Naive thymus-derived CD8-positive, alpha-beta T cell (primary cell): ENCODE results near the gene MIAT. TPM values are rescaled to one million over a fixed set of nuclear protein-coding genes. Genes with fewer than 3 reads are reported as not detected.
A peak's percentile ranks its signal among the peaks of the same experiment; 100 is the strongest.
"Not testable (repeated sequence)": the region's sequence is repeated elsewhere in the genome, so short reads cannot be mapped to it uniquely, and the experiment has no call there.

ENCODE experiments used
- ATAC-seq, 2 donors: fragments of 150-1000 bp; cut with Tn5 transposase in 1 of 2; sonication (Bioruptor Pico), chemical (Tn5 transposase) in 1 of 2; 1 replicate in 1 of 2; 2 replicates in 1 of 2; pipeline ENCODE4 v1.10.0; 2021; ENCODE audit warnings: mild to moderate bottlenecking in 2 of 2, moderate library complexity in 2 of 2
- POLR2A ChIA-PET: fragments of 350-600 bp; sonication (Branson Sonifier 250); formaldehyde crosslinking; loops from one replicate; lab custom pipeline; 2021; ENCODE audit warnings: antibody characterized with exemption; lab: Charles Lee
- DNase-seq, 10 donors: peaks; one replicate each; pipeline versions ENCODE4 v3.0.0 to v3.0.0-alpha.2; 2020 to 2022
- H3K27ac Mint-ChIP-seq, 10 donors: one replicate each; pipeline ENCODE4 v1.8.0; 2020 to 2022; ENCODE audit warnings: mild to moderate bottlenecking in 10 of 10, mixed read lengths in 10 of 10, moderate library complexity in 4 of 10, inconsistent platforms in 1 of 10
- H3K27me3 Mint-ChIP-seq, 5 donors: one replicate each; pipeline ENCODE4 v1.8.0; 2021 to 2022; ENCODE audit warnings: mixed read lengths in 5 of 5
- H3K36me3 Mint-ChIP-seq, 3 donors: one replicate each; pipeline ENCODE4 v1.8.0; 2020 to 2022; ENCODE audit warnings: mixed read lengths in 3 of 3, mild to moderate bottlenecking in 2 of 3, inconsistent platforms in 1 of 3
- H3K4me1 Mint-ChIP-seq, 4 donors: one replicate each; pipeline ENCODE4 v1.8.0; 2021 to 2022; ENCODE audit warnings: mixed read lengths in 4 of 4
- H3K4me3 Mint-ChIP-seq, 10 donors: one replicate each; pipeline ENCODE4 v1.8.0; 2020 to 2022; ENCODE audit warnings: mild to moderate bottlenecking in 10 of 10, mixed read lengths in 10 of 10, moderate library complexity in 6 of 10, inconsistent platforms in 1 of 10
- H3K9me3 Mint-ChIP-seq, 9 donors: one replicate each; pipeline ENCODE4 v1.8.0; 2020 to 2022; ENCODE audit warnings: mixed read lengths in 9 of 9, mild to moderate bottlenecking in 3 of 9, inconsistent platforms in 1 of 9, moderate library complexity in 1 of 9
- polyA plus RNA-seq, 3 donors: library from polyadenylated mRNA; unstranded; fragments of 300-500 nt; fragmentation: Illumina TruSeq; gene quantifications; one replicate each; pipeline ENCODE4 v1.2.3, GENCODE V29; 2021
- total RNA-seq, 8 experiments: library from RNA in 2 of 8; stranded (reverse) in 2 of 8; gene quantifications; one replicate each; pipeline ENCODE4 v1.2.3 and lab custom pipeline; 2021 to 2026

Gene MIAT
- total and polyA plus RNA-seq, 5 experiments from 2014 or later: 0.06 to 362 (median 0.76) TPM

- H3K36me3 Mint-ChIP-seq: peaks cover 0 to 48% (median 13%) of the 10 kb centered on the region in 3 donors
- POLR2A ChIA-PET: no interaction called here
Measured at GRCh38 chr22:26687439-26687838, 30.1 kb downstream of the MIAT start.

GRCh38 chr22:26689513-26690301 is 32.3 kb downstream of the MIAT start:
- POLR2A ChIA-PET: interaction anchor here (0.7 to 0.8 kb wide), 2 partner anchors 17 to 304 kb away, joined by 3 to 4 read pairs; no protein-coding TSS in a partner anchor
- Mint-ChIP-seq H3K27me3 (no peaks in the 10 kb centered on the region), H3K9me3 (no peaks in the 10 kb centered on the region), H3K27ac (peak overlapping the region in 7 of 10 donors; percentile 8 to 89 (median 38)), H3K4me1 (peaks cover 38 to 91% (median 82%) of the 10 kb centered on the region in 4 donors), H3K4me3 (peak overlapping the region in 1 of 10 donors; percentile 14), H3K36me3 (peaks cover 6 to 44% (median 14%) of the 10 kb centered on the region in 3 donors)
- no peak for ATAC-seq
- no peak for DNase-seq

More at GRCh38 chr22:26687439-26687838, 30.1 kb downstream of the MIAT start:
- peak overlapping the region in 1 of 10 donors; percentile 22 for H3K4me3 Mint-ChIP-seq
- ATAC-seq (no peak), DNase-seq (no peak)
- H3K9me3 Mint-ChIP-seq: no peaks in the 10 kb centered on the region
- H3K27ac Mint-ChIP-seq: peak overlapping the region in 3 of 10 donors; percentile 57 to 65 (median 65)
- peaks cover 42 to 87% (median 76%) of the 10 kb centered on the region in 4 donors for H3K4me1 Mint-ChIP-seq
- no peaks in the 10 kb centered on the region for H3K27me3 Mint-ChIP-seq

DNA sequence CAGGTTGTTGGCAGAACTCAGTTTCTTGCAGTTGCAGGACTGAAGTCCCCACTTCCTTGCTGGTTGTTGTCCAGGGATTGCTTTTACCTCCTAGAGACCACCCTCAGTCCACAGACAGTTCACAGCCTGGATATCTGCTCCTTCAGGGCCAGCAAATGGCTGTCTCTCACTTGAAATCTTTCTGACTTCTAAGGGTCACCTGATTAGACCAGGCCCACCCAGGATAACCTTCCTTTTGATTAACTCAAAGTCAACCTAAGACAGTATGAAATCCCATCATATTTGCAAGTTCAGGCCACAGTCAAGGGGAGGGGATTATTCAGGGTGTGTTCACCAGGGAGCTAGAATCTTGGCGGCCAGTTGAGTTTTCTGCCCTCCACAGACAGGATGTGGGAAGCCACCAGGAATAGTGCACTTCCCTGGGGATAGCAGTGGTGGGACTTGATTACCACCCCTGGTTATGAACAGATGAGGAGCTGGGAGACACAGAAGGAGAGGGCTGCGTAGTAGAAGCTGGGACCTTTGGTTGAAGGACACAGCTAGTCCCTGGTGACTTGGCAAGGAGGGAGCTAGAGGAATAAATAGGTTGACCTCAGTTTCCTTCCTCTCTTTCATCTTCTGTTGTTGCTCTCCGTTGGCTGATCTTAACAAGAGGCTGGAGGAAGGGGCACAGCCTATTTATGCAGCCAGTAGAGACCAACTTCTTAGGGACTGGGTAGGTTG is 33.4 kb downstream of the MIAT start:
- Mint-ChIP-seq H3K9me3 (no peaks in the 10 kb centered on the region), H3K36me3 (peaks cover 8 to 49% (median 25%) of the 10 kb centered on the region in 3 donors), H3K4me1 (peaks cover 42 to 91% (median 86%) of the 10 kb centered on the region in 4 donors), H3K4me3 (peak overlapping the region; percentile 16 to 79 (median 66)), H3K27me3 (no peaks in the 10 kb centered on the region), H3K27ac (peak overlapping the region; percentile 22 to 91 (median 70))
- ATAC-seq: no peak
- DNase-seq: no peak
- POLR2A ChIA-PET: interaction anchor here (0.9 to 1.4 kb wide), 2 partner anchors 16 to 18 kb away, joined by 3 read pairs; no protein-coding TSS in a partner anchor

DNA sequence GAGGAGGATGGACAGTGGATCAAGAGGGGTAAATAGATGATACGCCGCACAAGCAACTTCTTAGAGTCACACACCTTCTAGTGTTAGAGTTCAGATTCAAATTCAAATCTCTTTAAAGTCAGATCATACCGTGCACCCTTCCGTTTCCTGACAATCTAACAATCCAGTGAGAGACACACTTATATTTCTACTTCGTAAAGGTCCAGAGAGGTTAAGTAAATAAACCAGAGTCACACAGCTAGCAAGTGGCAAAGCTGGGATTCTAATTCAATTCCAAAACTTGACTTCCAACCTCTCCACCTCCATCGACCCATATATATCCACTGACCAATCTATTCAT is 34.0 kb downstream of the MIAT start:
- H3K4me3 Mint-ChIP-seq: peak overlapping the region; percentile 16 to 79 (median 66)
- peaks cover 8 to 54% (median 29%) of the 10 kb centered on the region in 3 donors for H3K36me3 Mint-ChIP-seq
- DNase-seq: no peak
- peaks cover 40 to 90% (median 84%) of the 10 kb centered on the region in 4 donors for H3K4me1 Mint-ChIP-seq
- no peaks in the 10 kb centered on the region for H3K27me3 Mint-ChIP-seq
- H3K27ac Mint-ChIP-seq: peak overlapping the region in 9 of 10 donors; percentile 22 to 91 (median 73)
- POLR2A ChIA-PET: interaction anchor here (0.9 to 1.4 kb wide), 2 partner anchors 17 to 19 kb away, joined by 3 read pairs; no protein-coding TSS in a partner anchor
- ATAC-seq: no peak
- no peaks in the 10 kb centered on the region for H3K9me3 Mint-ChIP-seq

GRCh38 chr22:26692215-26692614 is 34.8 kb downstream of the MIAT start:
- ATAC-seq (no peak), DNase-seq (no peak)
- H3K27ac Mint-ChIP-seq: peak overlapping the region in 5 of 10 donors; percentile 30 to 85 (median 66)
- H3K36me3 Mint-ChIP-seq: peaks cover 8 to 60% (median 32%) of the 10 kb centered on the region in 3 donors
- peaks cover 43 to 87% (median 80%) of the 10 kb centered on the region in 4 donors for H3K4me1 Mint-ChIP-seq
- no peaks in the 10 kb centered on the region for H3K27me3 Mint-ChIP-seq
- POLR2A ChIA-PET: interaction anchor here (0.7 kb wide), 1 partner anchor 150 kb away, joined by 5 read pairs; no protein-coding TSS in a partner anchor
- no peaks in the 10 kb centered on the region for H3K9me3 Mint-ChIP-seq
- peak overlapping the region in 2 of 10 donors; percentile 27 to 30 for H3K4me3 Mint-ChIP-seq

GRCh38 chr22:26697151-26697550 is 39.8 kb downstream of the MIAT start:
- no peak for DNase-seq
- Mint-ChIP-seq H3K4me3 (no peak overlapping the region), H3K27me3 (no peaks in the 10 kb centered on the region), H3K4me1 (peaks cover 25 to 68% (median 54%) of the 10 kb centered on the region in 4 donors), H3K27ac (peak overlapping the region in 3 of 10 donors; percentile 14 to 49 (median 46)), H3K9me3 (peaks cover 0 to 2% (median 0%) of the 10 kb centered on the region in 9 donors), H3K36me3 (peaks cover 24 to 76% (median 59%) of the 10 kb centered on the region in 3 donors)
- POLR2A ChIA-PET: no interaction called here
- no peak for ATAC-seq

DNA sequence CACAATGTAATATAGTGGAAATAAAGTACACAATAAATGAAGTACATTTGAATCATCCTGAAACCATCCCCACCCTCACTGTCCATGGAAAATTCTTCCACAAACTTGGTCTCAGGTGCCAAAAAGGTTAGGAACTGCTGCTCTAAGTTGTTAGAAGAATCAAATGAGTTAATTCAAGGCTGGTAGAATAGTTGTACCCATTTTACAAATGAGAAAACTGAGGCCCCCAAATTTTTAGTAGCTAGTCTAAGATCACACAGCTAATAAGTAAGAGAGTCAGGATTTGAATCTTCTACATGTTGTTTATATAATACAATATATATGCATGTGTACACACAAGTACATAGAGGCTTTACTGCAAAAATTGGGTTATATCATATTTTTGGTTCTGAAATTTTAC is 43.1 kb downstream of the MIAT start:
- Mint-ChIP-seq H3K27ac (no peak overlapping the region), H3K36me3 (peaks cover 16 to 70% (median 44%) of the 10 kb centered on the region in 3 donors), H3K9me3 (peaks cover 0 to 2% (median 0%) of the 10 kb centered on the region in 9 donors), H3K4me3 (no peak overlapping the region), H3K27me3 (no peaks in the 10 kb centered on the region), H3K4me1 (peaks cover 18 to 63% (median 45%) of the 10 kb centered on the region in 4 donors)
- ATAC-seq (no peak), DNase-seq (no peak)
- POLR2A ChIA-PET: no interaction called here

GRCh38 chr22:26700886-26701285 is 43.5 kb downstream of the MIAT start:
- no peak for DNase-seq
- Mint-ChIP-seq H3K4me1 (peaks cover 17 to 63% (median 45%) of the 10 kb centered on the region in 4 donors), H3K9me3 (peaks cover 0 to 2% (median 0%) of the 10 kb centered on the region in 9 donors), H3K36me3 (peaks cover 16 to 69% (median 43%) of the 10 kb centered on the region in 3 donors), H3K27ac (no peak overlapping the region), H3K4me3 (no peak overlapping the region), H3K27me3 (no peaks in the 10 kb centered on the region)
- ATAC-seq: no peak
- POLR2A ChIA-PET: interaction anchor here (0.6 kb wide), 2 partner anchors 81 to 1136 kb away, joined by 3 read pairs; no protein-coding TSS in a partner anchor

DNA sequence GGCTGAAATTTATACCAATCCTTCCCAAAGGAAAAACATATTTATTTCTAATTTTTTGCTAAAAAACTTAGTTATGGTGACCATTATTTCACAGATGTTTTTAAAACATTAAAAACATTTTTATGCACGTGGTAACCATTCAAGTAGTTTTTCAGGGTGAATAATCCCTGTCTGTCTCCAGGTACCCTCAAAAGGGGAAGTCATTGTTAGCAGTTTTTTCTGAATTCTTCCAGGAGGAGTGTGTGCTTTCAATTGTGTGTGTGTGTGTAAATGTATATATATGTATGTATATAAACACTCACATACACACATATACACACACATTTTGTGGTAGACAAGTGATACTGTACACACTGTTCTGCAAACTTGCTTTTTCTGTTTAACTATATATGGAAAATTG is 43.9 kb downstream of the MIAT start:
- peaks cover 16 to 68% (median 41%) of the 10 kb centered on the region in 3 donors for H3K36me3 Mint-ChIP-seq

DNA sequence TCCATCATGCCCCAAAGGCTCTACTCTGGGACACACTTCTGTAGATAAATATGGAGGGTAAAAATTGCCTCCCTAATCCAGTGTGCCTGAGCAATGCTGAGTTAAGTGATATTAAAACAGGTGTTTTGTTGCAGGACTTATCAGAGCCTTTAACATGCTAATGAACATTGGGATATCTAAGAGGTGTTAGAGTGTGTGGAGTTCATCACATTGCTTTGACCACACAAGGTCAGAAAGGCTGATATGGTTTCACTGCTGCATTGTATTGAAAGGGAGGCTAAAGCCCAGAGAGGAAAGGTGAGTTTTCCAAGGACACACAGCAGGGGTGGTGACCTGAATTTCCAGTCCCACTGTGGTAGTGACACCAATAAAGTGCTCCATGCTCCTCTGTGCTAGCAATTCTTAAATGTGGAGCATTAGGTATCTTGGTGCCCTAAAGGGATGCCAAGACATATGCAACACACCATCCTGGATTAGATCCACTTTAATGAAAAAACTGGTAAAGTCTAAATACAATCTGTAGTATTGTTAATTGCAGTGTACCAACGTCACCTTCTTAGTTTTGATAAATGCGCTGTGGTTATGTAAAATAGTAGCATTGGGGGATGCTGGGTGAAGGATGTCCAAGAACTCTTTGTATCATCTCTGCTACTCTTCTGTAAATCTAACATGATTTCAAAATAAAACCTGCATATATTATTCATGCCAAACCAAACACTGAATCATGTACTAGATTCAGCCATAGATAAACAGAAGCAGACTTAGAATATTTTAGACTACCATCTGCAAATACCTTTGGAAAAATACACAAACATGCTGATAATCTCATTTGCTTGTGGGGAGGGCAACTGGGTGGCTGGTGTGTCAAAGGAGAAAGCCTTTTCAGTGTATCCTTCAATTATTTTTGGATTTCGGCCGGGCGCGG is 45.8 kb downstream of the MIAT start:
- H3K9me3 Mint-ChIP-seq: peaks cover 0 to 13% (median 2%) of the 10 kb centered on the region in 9 donors
- no peaks in the 10 kb centered on the region for H3K27me3 Mint-ChIP-seq
- DNase-seq: no peak
- peaks cover 18 to 59% (median 43%) of the 10 kb centered on the region in 4 donors for H3K4me1 Mint-ChIP-seq
- peaks cover 30 to 66% (median 49%) of the 10 kb centered on the region in 3 donors for H3K36me3 Mint-ChIP-seq
- H3K4me3 Mint-ChIP-seq: no peak overlapping the region
- ATAC-seq: no peak
- POLR2A ChIA-PET: no interaction called here
- H3K27ac Mint-ChIP-seq: peak overlapping the region in 1 of 10 donors; percentile 34

More for the DNA sequence above, 43.9 kb downstream of the MIAT start:
- DNase-seq (no peak), ATAC-seq (no peak)
- no peak overlapping the region for H3K27ac Mint-ChIP-seq
- H3K4me3 Mint-ChIP-seq: no peak overlapping the region
- POLR2A ChIA-PET: interaction anchor here (0.6 kb wide), 2 partner anchors 80 to 1136 kb away, joined by 3 read pairs; no protein-coding TSS in a partner anchor
- no peaks in the 10 kb centered on the region for H3K27me3 Mint-ChIP-seq
- H3K4me1 Mint-ChIP-seq: peaks cover 17 to 62% (median 46%) of the 10 kb centered on the region in 4 donors
- H3K9me3 Mint-ChIP-seq: peaks cover 0 to 2% (median 0%) of the 10 kb centered on the region in 9 donors

DNA sequence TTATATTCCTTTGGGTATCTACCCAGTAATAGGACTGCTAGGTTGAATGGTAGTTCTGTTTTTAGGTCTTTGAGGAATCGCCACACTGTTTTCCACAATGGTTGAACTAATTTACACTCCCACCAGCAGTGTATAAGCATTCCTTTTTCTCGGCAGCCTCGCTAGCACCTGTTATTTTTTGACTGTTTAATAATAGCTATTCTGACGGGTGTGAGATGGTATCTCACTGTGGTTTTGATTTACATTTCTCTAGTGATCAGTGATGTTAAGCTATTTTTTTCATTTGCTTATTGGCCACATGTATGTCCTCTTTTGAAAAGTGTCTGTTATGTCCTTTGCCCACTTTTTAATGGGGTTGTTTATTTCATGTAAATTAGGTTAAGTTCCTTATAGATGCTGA is 48.0 kb downstream of the MIAT start:
- POLR2A ChIA-PET, H3K4me3 Mint-ChIP-seq, ATAC-seq, H3K27me3 Mint-ChIP-seq, DNase-seq: not testable (repeated sequence)
- H3K27ac Mint-ChIP-seq: peak overlapping the region in 4 of 10 donors; percentile 8 to 68 (median 46)
- peaks cover 0 to 13% (median 2%) of the 10 kb centered on the region in 9 donors for H3K9me3 Mint-ChIP-seq
- peaks cover 16 to 52% (median 39%) of the 10 kb centered on the region in 4 donors for H3K4me1 Mint-ChIP-seq
- peaks cover 16 to 62% (median 36%) of the 10 kb centered on the region in 3 donors for H3K36me3 Mint-ChIP-seq
